Activated naive CD8-positive, alpha-beta T cell treated with anti-CD3 and anti-CD28 coated beads, Interleukin-2, amount 50 U/mL, for 24 hours (primary cell): ENCODE measurements around the gene RNF20.

Experiments
- ATAC-seq: fragments of 150-1000 bp; cut with Tn5 transposase; one replicate; pipeline ENCODE4 v1.10.0; 2021
- DNase-seq: peaks from one replicate; pipeline ENCODE4 v3.0.0; 2021
- H3K27ac Mint-ChIP-seq: one replicate; pipeline ENCODE4 v1.8.0; 2021; ENCODE audit warnings: mild to moderate bottlenecking, mixed read lengths
- H3K27me3 Mint-ChIP-seq: one replicate; pipeline ENCODE4 v1.8.0; 2021; ENCODE audit warnings: mixed read lengths
- H3K36me3 Mint-ChIP-seq: one replicate; pipeline ENCODE4 v1.8.0; 2021; ENCODE audit warnings: low read depth, mixed read lengths
- H3K4me1 Mint-ChIP-seq: one replicate; pipeline ENCODE4 v1.8.0; 2021; ENCODE audit warnings: mixed read lengths
- H3K4me3 Mint-ChIP-seq: one replicate; pipeline ENCODE4 v1.8.0; 2021; ENCODE audit warnings: mild to moderate bottlenecking, moderate library complexity, mixed read lengths
- H3K9me3 Mint-ChIP-seq: one replicate; pipeline ENCODE4 v1.8.0; 2021; ENCODE audit warnings: mixed read lengths

Gene RNF20, protein sequence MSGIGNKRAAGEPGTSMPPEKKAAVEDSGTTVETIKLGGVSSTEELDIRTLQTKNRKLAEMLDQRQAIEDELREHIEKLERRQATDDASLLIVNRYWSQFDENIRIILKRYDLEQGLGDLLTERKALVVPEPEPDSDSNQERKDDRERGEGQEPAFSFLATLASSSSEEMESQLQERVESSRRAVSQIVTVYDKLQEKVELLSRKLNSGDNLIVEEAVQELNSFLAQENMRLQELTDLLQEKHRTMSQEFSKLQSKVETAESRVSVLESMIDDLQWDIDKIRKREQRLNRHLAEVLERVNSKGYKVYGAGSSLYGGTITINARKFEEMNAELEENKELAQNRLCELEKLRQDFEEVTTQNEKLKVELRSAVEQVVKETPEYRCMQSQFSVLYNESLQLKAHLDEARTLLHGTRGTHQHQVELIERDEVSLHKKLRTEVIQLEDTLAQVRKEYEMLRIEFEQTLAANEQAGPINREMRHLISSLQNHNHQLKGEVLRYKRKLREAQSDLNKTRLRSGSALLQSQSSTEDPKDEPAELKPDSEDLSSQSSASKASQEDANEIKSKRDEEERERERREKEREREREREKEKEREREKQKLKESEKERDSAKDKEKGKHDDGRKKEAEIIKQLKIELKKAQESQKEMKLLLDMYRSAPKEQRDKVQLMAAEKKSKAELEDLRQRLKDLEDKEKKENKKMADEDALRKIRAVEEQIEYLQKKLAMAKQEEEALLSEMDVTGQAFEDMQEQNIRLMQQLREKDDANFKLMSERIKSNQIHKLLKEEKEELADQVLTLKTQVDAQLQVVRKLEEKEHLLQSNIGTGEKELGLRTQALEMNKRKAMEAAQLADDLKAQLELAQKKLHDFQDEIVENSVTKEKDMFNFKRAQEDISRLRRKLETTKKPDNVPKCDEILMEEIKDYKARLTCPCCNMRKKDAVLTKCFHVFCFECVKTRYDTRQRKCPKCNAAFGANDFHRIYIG

DNA sequence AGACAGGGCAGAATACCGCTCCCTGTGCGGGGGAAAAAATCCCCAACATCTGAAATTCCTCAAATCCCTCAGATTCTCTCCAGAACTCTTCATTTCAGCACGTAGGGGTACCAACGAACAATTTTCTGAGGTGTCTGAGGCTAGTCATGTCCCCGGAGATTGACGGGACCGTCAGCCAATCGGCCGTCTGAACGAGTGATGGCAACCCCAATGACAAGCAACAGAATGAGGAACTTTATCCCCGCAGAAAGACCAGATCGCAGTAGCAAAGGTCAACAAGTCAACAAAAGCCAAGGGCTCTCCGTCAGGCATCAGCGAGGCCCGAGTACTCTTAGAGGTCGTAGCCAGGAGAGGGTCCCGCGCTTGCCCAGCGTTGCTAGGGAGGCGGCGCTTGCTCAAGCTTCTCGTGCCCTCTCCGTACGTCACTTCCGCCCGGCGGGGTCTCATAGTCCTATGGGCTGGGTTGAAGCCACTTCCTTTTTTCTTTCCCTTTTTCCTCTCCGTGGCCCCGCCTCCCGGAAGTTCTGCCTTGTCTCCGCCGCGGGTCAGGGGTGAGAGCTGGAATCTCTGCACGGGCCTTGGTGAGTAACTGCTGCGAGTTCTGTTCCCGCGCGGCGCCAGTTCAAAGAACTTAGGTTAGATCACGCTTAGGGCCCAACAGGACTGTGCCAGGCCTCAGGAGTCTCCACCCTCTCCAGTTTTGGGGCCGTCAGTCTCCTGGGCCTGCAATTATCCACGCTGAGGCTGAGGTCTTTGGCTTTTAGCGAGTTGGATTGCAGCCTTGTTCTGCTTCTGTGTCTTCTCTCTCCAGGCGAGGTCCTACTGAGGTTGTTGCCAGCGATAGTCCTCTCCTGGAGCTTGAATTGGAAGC lies at the start of gene RNF20:
Gene RNF20 (plus strand): TSS at position 520 of the 871 bp plus-strand sequence. CDS start 1,571 bp downstream, outside the sequence.
- H3K27ac Mint-ChIP-seq = peak within 1 kb of the TSS; percentile 100
- DNase-seq = peak; percentile 99
- H3K9me3 Mint-ChIP-seq = no peaks in the 10 kb centered on the region
- H3K4me1 Mint-ChIP-seq = peaks cover 29% of the 10 kb centered on the region
- H3K27me3 Mint-ChIP-seq = peaks cover 4% of the 10 kb centered on the region
- peak; percentile 98 for ATAC-seq
- H3K36me3 Mint-ChIP-seq = peaks cover 11% of the 10 kb centered on the region
- H3K4me3 Mint-ChIP-seq = peak within 1 kb of the TSS; percentile 98

DNA sequence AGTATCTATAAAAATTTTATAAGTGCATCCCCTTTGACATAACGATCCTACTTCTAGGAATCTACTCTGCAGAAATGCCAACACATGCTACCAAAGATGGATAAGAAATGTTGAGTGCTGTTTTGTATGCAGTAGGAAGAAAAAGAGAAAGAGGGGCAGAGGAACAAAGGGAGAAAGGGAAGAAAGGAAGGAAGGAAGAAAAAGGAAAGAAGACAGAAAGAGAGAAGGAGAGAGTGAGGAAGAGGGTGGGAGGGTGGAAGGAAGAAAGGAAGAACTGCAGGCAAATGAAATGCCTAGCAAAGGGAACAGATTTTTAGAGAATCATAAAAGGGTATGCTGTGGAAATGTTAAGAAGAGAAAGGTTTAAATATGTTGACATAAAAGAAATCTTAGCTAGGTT lies 49.6 kb upstream of the RNF20 start:
- DNase-seq (no peak), ATAC-seq (no peak)
- H3K36me3 Mint-ChIP-seq = no peaks in the 10 kb centered on the region
- H3K27ac Mint-ChIP-seq = no peak overlapping the region
- peaks cover 6% of the 10 kb centered on the region for H3K4me1 Mint-ChIP-seq
- H3K9me3 Mint-ChIP-seq = no peaks in the 10 kb centered on the region
- peaks cover 52% of the 10 kb centered on the region for H3K27me3 Mint-ChIP-seq
- no peak overlapping the region for H3K4me3 Mint-ChIP-seq

DNA sequence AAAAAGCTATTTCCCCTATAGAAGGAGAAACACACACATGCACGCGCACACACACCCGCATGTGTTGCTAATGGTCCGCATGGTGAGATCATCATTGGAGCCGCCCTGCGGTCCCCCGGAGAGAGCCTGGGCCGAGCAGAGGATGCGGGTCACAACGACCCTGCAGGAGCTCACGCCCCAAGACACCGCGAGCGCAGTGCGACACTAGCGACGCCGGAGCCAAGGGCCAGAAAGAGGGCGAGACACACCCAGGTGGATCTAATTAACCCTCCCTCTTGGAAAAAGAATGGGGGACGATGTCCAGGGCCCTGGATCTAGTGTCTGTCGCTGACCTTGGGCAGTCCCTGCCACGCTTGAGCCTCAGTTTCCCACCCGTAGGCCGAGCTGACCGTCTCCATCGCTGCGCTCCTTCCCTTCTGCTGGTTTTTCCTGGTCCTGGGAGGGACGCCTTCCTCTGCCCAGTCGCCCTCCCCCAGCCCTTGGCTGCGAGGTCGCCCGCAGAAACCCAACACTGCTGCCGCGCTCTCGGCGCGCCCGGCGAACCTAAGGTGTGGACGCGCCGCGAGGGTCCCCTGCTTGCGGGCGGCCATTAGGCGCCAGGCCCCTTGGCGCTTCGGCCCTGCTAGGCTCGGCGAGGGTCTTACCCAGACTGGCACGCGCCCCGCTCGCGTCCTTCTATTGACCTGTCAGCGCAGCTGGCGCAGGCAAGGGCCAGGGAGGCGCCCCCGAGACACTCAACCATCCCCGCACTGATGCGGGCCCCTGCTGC lies 47.5 kb upstream of the RNF20 start:
- H3K4me3 Mint-ChIP-seq = no peak overlapping the region
- no peak overlapping the region for H3K27ac Mint-ChIP-seq
- ATAC-seq (no peak), DNase-seq (peak; percentile 2)
- H3K36me3 Mint-ChIP-seq = no peaks in the 10 kb centered on the region
- H3K27me3 Mint-ChIP-seq = peaks cover 53% of the 10 kb centered on the region
- no peaks in the 10 kb centered on the region for H3K9me3 Mint-ChIP-seq
- peaks cover 6% of the 10 kb centered on the region for H3K4me1 Mint-ChIP-seq

GRCh38 chr9:101486693-101487442 lies 46.8 kb upstream of the RNF20 start:
- H3K9me3 Mint-ChIP-seq = no peaks in the 10 kb centered on the region
- peaks cover 49% of the 10 kb centered on the region for H3K27me3 Mint-ChIP-seq
- H3K27ac Mint-ChIP-seq = no peak overlapping the region
- DNase-seq = peak; percentile 21
- peaks cover 6% of the 10 kb centered on the region for H3K4me1 Mint-ChIP-seq
- peak overlapping the region; percentile 68 for H3K4me3 Mint-ChIP-seq
- no peaks in the 10 kb centered on the region for H3K36me3 Mint-ChIP-seq
- peak; percentile 77 for ATAC-seq

- peak overlapping the region; percentile 23 for H3K4me3 Mint-ChIP-seq
- no peak overlapping the region for H3K27ac Mint-ChIP-seq
- H3K36me3 Mint-ChIP-seq = no peaks in the 10 kb centered on the region
- no peaks in the 10 kb centered on the region for H3K9me3 Mint-ChIP-seq
- DNase-seq (no peak), ATAC-seq (no peak)
- peaks cover 6% of the 10 kb centered on the region for H3K4me1 Mint-ChIP-seq
- peaks cover 49% of the 10 kb centered on the region for H3K27me3 Mint-ChIP-seq
Observed at GRCh38 chr9:101487443-101487840, 46.2 kb upstream of the RNF20 start.

DNA sequence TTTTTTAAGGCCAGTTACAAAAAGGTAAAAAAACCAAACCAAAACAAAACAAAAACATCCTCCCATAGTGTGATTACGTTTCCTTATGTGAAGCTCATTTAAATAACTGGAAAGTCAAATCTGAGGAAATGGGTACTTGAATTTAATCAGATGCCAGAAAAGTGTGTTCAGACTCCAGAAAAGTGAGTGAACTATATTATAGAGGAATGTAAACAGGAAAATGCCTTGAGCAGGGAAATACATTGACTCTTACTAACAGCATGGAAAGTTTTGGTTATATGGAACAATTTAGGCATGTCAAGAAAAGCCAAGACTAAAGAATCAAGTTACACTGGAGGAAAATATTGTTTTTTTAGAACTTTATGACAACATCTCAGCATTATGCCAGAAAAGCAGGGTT lies 37.8 kb upstream of the RNF20 start:
- Mint-ChIP-seq H3K27ac (no peak overlapping the region), H3K4me1 (no peaks in the 10 kb centered on the region), H3K4me3 (no peak overlapping the region), H3K36me3 (no peaks in the 10 kb centered on the region), H3K27me3 (peaks cover 5% of the 10 kb centered on the region), H3K9me3 (peaks cover 3% of the 10 kb centered on the region)
- no peak for DNase-seq
- no peak for ATAC-seq

DNA sequence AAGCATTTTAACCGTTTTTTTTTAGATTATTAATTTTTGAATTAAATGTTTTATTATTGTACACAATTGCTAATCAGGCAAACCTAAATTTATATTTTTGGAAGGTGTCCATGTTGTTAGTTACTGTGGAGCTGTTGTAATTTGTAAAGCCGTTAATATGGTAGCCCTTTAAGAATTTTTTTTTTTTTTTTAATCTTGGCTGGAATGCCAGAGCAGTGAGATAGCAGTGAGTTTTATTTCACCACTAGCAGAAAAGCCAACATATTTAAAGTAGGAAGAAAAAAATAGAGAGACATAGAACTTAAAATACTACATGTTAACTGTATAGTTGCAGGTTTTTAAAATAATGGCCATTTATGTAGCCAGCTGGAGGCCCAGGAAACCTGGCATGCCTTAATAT lies 35.3 kb upstream of the RNF20 start:
- DNase-seq (no peak), ATAC-seq (no peak)
- Mint-ChIP-seq H3K36me3 (no peaks in the 10 kb centered on the region), H3K4me1 (no peaks in the 10 kb centered on the region), H3K27ac (no peak overlapping the region), H3K27me3 (peaks cover 4% of the 10 kb centered on the region), H3K9me3 (peaks cover 3% of the 10 kb centered on the region), H3K4me3 (no peak overlapping the region)

DNA sequence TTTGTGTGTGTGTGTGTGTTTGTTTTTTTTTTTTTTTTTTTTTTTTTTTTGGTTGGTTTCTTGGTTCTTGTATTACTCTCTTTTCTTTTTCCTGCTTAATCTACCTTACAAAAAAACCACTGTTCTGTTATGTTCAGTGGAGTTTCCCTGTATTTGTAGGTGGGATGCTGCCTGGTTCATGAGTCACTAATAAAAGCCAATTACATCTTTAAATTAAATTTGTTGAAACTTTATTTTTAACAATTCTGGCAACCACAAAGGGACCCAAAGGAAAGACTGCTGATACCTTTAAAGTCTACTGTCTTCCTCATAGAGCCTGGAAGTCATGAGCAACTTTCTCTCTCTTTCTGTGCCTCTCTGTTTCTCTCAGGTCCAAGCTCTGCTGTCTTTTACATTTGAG lies 29.5 kb upstream of the RNF20 start:
- no peak overlapping the region for H3K27ac Mint-ChIP-seq
- no peaks in the 10 kb centered on the region for H3K36me3 Mint-ChIP-seq
- no peak overlapping the region for H3K4me3 Mint-ChIP-seq
- no peaks in the 10 kb centered on the region for H3K4me1 Mint-ChIP-seq
- no peaks in the 10 kb centered on the region for H3K9me3 Mint-ChIP-seq
- DNase-seq (no peak), ATAC-seq (no peak)
- peaks cover 8% of the 10 kb centered on the region for H3K27me3 Mint-ChIP-seq

DNA sequence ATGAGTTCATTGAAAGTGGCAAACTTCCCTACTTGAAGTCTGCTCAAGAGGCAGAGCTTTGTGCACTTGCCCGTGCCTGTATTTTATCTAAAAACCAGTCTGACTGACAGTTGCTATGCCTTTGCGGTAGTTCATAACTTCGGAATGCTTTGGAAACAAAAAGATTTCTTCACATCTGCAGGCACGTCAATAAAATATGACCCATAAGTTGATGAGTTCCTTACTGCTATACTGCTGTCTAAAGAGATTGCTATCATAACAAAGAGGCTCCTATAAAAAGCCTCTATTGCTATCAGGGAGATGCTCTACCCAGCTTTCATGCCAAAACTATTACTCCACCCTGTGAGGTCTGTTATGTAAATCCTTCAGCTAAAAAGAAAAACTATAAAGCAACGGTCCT lies 25.4 kb upstream of the RNF20 start:
- no peak for DNase-seq
- Mint-ChIP-seq H3K27ac (no peak overlapping the region), H3K36me3 (no peaks in the 10 kb centered on the region), H3K4me3 (no peak overlapping the region), H3K4me1 (peaks cover 2% of the 10 kb centered on the region), H3K9me3 (no peaks in the 10 kb centered on the region), H3K27me3 (peaks cover 4% of the 10 kb centered on the region)
- no peak for ATAC-seq

DNA sequence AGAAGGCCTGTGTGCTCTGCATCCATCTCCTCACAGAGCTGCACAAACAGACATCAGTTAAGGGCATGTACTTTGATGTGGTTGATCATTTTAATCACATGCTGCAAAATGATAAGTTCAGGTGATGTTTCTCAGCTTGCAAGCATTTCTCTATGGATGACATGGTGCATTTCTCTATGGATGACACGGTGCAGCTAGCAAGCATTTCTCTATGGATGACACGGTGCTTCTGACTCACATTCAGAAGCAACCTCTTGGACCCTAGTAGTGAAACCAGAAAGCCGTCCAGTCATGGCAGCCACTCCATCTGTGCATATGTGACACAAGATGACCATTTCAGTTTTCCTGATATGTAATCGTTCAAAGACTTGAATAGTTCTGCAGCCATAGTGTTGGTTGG lies 24.1 kb upstream of the RNF20 start:
- H3K4me1 Mint-ChIP-seq = peaks cover 2% of the 10 kb centered on the region
- ATAC-seq (no peak), DNase-seq (no peak)
- no peak overlapping the region for H3K4me3 Mint-ChIP-seq
- no peaks in the 10 kb centered on the region for H3K36me3 Mint-ChIP-seq
- peaks cover 5% of the 10 kb centered on the region for H3K27me3 Mint-ChIP-seq
- no peaks in the 10 kb centered on the region for H3K9me3 Mint-ChIP-seq
- no peak overlapping the region for H3K27ac Mint-ChIP-seq

GRCh38 chr9:101510459-101510858 lies 23.2 kb upstream of the RNF20 start:
- Mint-ChIP-seq H3K4me1 (peaks cover 2% of the 10 kb centered on the region), H3K9me3 (no peaks in the 10 kb centered on the region), H3K27ac (no peak overlapping the region), H3K36me3 (no peaks in the 10 kb centered on the region), H3K4me3 (no peak overlapping the region), H3K27me3 (peaks cover 5% of the 10 kb centered on the region)
- no peak for DNase-seq
- ATAC-seq = peak; percentile 46

- no peak overlapping the region for H3K27ac Mint-ChIP-seq
- DNase-seq (no peak), ATAC-seq (no peak)
- no peaks in the 10 kb centered on the region for H3K36me3 Mint-ChIP-seq
- H3K27me3 Mint-ChIP-seq = peaks cover 5% of the 10 kb centered on the region
- H3K4me3 Mint-ChIP-seq = no peak overlapping the region
- H3K4me1 Mint-ChIP-seq = peaks cover 2% of the 10 kb centered on the region
- H3K9me3 Mint-ChIP-seq = no peaks in the 10 kb centered on the region
Observed at GRCh38 chr9:101511009-101511408, 22.6 kb upstream of the RNF20 start.

GRCh38 chr9:101512116-101512515 lies 21.5 kb upstream of the RNF20 start:
- Mint-ChIP-seq H3K36me3 (no peaks in the 10 kb centered on the region), H3K9me3 (no peaks in the 10 kb centered on the region), H3K4me1 (peaks cover 2% of the 10 kb centered on the region), H3K4me3 (no peak overlapping the region), H3K27ac (no peak overlapping the region), H3K27me3 (peaks cover 6% of the 10 kb centered on the region)
- DNase-seq (no peak), ATAC-seq (no peak)
